Astrocyte of the spinal cord (primary cell): ENCODE data around the gene SLC35D1.

ENCODE experiments used
- DNase-seq: peaks from one replicate; pipeline ENCODE4 v3.0.0; 2011; ENCODE audit warnings: low read depth, low spot score
- H3K4me3 ChIP-seq: 2 replicates; pipeline ENCODE4 v1.5.1; 2011; ENCODE audit warnings: low read depth, mild to moderate bottlenecking, low read length, moderate library complexity
- in situ Hi-C: cut with HindIII; loops from 2 replicates; pipeline ENCODE4 v1.10.0; 2017; ENCODE audit warnings: low sequenced_read_pairs
- TF ChIP-seq, protein P1 (sequence below): IDR thresholded peaks from 2 replicates; pipeline ENCODE4 v1.5.1; 2012; ENCODE audit warnings: low read depth, mild to moderate bottlenecking, low read length, inconsistent platforms

SLC35D1 gene

DNA sequence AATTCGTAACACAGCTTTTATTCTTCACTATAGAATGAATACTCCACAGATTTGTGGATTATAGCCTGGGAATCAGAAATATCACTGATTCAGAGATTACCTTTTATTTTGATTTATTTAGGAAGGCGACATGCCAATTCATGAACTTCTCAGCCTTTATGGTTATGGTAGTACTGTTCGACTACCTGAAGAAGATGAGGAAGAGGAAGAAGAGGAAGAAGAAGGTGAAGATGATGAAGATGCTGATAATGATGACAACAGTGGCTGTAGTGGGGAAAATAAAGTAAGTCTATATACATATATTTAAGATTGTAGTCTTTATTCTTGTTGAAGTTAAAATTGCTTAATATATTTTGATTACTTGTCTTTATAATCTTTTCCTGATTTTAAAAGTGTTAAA lies 96.0 kb downstream of the SLC35D1 start:
- DNase-seq: no peak
- no peak overlapping the region for H3K4me3 ChIP-seq
- TF ChIP-seq, protein P1, sequence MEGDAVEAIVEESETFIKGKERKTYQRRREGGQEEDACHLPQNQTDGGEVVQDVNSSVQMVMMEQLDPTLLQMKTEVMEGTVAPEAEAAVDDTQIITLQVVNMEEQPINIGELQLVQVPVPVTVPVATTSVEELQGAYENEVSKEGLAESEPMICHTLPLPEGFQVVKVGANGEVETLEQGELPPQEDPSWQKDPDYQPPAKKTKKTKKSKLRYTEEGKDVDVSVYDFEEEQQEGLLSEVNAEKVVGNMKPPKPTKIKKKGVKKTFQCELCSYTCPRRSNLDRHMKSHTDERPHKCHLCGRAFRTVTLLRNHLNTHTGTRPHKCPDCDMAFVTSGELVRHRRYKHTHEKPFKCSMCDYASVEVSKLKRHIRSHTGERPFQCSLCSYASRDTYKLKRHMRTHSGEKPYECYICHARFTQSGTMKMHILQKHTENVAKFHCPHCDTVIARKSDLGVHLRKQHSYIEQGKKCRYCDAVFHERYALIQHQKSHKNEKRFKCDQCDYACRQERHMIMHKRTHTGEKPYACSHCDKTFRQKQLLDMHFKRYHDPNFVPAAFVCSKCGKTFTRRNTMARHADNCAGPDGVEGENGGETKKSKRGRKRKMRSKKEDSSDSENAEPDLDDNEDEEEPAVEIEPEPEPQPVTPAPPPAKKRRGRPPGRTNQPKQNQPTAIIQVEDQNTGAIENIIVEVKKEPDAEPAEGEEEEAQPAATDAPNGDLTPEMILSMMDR: no peak
- in situ Hi-C loops: no loop called here

DNA sequence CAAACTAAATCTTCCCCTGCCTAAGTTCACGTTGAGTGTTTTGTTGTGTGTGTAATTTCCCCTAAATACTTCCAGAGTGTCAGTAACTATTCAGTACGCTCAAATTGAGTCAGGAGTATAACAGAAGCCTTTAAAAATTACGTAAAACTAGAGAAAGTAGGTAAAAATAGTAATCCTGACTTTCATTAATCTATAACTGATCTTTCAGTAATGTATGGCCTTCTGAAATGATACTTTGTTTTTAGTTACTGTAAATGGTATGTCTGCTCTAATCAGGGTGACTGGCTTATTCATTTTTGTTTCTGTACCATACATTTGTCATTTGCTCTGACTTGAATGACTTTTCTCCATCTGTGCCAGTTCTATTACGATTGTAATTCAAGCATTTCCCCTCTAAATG lies 99.7 kb downstream of the SLC35D1 start:
- in situ Hi-C loops: no loop called here
- no peak overlapping the region for H3K4me3 ChIP-seq
- TF ChIP-seq, protein P1: no peak
- DNase-seq: no peak

DNA sequence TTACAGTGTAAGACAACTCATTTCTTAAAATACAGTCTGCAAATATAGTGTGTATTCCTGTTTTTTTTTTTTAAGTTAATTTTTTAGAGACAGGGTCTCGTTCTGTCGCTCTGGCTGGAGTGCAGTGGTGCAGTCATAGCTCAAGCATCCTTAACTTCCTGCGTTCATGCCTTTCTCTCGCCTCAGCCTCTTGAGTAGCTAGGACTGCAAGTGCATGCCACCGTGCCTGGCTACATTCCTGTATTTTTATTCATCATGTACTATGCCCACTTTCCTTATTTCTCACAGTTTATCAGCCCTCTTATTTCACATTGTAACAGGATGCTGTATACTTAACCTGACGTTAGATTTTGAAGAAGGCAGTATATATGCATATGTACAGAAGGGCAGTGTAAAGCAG lies 102.4 kb downstream of the SLC35D1 start:
- TF ChIP-seq, protein P1: no peak
- in situ Hi-C loops: no loop called here
- peak; percentile 77 for DNase-seq
- no peak overlapping the region for H3K4me3 ChIP-seq
